GM21619 (cell line): ENCODE results near the gene LYPD4.
A peak's percentile ranks its signal among the peaks of the same experiment; 100 is the strongest.

Experiments used
- ATAC-seq: cut with Tn5 transposase; IDR thresholded peaks from one replicate; pipeline ENCODE4 v1.9.1; 2021; ENCODE audit not compliant: unreplicated experiment

The LYPD4 gene, protein sequence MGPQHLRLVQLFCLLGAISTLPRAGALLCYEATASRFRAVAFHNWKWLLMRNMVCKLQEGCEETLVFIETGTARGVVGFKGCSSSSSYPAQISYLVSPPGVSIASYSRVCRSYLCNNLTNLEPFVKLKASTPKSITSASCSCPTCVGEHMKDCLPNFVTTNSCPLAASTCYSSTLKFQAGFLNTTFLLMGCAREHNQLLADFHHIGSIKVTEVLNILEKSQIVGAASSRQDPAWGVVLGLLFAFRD

DNA sequence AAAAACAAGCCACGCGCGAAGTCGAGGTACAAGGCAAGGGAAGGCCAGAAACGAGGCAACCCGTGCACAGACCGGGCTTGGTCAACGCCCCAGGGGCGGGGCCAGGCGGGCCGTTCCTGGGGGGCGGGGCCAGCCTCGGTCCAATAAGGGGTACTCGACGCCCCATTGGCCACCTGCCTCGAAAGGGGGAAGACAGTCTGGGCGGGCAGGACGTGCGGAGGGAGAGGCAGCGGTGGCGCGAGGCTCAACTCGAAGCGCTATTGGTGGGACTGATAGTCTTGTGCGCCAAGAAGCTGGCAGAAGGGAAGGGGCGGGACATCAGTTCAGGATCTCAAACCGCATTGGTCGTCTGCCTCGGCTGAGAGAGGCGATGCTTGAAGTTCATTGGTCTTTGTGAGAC, at the start of gene LYPD4:
LYPD4 (minus strand) TSS at position 83 of the 400 bp plus-strand sequence. CDS start 5,398 bp downstream, outside the sequence.
- no peak for ATAC-seq

DNA sequence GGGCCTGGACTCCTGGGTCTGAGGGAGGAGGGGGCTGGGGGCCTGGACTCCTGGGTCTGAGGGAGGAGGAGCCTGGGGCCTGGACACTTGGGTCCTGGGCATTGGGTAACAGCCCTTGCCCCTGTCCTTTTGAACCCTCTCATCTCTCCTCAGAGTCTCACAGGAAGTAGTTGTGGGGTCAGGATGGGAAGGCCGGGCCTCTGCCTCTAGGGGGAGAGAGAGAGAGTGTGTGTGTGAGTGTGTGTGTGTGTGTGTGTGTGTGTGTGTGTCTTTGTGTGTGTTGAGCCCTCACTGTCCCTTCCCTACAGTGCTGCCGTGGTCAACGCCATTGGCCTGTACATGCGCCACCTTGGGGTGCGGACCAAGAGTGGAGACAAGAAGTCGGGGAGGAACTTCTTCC, 49.4 kb upstream of the LYPD4 start:
- no peak for ATAC-seq

DNA sequence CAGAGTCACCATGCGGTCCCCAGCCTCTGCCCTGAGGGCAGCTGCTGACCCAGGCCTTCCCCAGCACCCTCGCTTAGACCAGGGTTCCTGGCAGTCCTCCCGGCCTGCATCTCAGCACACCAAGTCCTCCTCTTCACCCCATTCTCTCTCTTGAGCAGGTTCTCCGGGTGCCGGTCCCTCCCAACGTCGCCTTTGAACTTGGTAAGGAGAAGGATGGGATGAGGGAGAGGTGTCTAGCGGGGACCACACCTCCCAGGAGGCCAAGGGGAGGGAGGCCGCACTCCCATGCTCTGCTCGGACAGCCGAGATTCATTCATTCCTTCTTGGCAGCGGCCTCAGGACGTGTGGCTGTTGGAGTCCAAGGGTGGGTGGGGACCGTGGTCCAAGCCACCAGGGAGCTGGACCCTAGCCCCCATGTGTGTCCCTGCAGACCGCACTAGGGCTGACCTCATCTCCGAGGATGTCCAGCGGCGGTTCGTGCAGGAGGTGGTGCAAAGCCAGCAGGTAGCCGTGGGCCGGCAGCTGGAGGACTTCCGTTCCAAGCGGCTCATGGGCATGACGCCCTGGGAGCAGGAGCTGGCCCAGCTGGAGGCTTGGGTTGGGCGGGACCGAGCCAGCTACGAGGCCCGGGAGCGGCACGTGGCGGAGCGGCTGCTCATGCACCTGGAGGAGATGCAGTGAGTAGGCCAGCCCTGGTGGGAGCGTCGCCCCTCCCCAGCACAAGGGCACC, 47.9 kb upstream of the LYPD4 start:
- ATAC-seq = no peak

DNA sequence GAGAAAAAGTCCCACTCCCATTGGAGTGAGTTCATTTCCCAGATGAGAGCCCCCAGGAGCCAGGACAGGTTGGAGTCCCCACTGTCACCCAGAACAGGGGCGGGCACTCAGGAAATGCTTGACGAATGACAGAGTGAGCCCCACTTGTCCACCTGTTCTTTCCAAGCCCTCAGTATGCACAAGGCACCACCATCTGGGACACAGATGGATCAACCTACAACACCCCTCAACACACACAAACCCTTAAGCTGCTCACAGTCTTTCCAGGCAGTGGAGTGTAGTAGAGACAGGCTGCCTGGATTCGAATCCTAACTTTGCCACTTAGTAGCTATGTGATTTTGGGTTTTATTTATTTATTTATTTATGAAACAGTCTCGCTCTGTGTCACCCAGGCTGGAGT, 46.5 kb upstream of the LYPD4 start:
- no peak for ATAC-seq

DNA sequence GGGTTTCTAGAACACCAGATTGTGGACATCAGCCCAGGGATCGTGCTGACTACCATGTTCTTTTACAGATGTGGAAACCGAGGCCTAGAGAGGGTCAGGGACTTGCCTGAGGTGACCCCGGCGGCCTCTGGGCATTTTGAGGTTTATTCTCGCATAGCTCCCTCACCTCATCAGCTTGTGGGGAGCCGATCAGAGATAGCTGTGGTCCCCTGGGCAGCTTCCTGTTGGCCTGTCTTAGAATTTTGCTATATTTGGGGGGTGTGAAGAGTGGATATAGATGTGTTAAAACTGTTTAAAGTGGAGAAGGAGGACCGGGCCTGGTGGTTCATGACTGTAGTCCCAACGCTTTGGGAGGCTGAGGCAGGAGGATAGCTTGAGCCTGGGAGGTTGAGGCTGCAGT, 45.4 kb upstream of the LYPD4 start:
- ATAC-seq = no peak

DNA sequence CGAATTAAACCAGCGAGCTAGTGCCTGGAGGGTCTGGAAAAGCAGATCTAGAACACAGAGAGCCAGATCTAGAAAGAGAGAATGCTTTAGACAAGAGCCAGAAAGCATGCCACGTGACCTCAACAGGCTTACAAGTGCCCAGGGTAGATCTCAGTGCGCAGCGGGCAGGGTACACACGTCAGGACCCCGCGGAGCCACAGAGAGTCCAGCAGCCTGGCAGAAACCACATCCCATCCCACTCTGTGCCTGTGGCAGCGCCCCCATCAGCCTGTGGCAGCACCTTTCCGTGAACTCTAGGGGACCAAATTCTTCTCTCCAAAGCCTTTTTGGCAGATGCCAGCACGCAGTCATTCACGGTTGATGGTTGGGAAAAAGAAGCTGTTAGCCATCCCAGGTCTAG, 44.4 kb upstream of the LYPD4 start:
- ATAC-seq = no peak

DNA sequence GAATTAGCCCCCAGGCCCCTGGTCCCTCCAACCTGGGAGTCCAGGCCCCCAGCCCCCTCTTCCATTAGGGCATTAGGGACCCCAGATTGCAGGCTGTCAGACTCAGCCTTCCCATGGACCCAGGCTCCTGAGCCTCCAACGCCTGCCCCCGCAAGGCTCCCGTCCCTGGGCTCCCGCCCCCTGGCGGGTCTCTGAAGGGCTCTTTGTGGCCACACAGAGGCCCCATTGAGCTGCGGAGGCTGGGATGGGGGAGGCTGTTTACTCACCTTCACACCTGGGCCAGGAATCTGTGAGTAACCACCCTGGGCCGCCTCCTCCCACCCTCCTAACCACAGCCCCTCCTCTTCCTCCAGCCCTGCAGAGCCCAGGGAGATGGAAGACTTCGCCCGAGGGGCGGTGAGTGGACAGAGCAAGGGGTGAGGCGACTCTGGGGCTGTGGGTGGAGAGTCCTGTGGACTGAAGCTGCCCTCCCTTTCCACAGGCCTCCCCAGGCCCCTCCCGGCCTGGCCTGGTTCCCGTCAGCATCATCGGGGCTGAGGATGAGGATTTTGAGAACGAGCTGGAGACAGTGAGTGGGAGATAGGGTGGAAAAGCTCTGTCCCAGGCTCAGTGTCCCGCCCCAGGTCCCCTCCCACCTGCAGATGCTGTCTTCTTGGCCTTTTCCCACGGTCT, 43.4 kb upstream of the LYPD4 start:
- ATAC-seq = no peak

DNA sequence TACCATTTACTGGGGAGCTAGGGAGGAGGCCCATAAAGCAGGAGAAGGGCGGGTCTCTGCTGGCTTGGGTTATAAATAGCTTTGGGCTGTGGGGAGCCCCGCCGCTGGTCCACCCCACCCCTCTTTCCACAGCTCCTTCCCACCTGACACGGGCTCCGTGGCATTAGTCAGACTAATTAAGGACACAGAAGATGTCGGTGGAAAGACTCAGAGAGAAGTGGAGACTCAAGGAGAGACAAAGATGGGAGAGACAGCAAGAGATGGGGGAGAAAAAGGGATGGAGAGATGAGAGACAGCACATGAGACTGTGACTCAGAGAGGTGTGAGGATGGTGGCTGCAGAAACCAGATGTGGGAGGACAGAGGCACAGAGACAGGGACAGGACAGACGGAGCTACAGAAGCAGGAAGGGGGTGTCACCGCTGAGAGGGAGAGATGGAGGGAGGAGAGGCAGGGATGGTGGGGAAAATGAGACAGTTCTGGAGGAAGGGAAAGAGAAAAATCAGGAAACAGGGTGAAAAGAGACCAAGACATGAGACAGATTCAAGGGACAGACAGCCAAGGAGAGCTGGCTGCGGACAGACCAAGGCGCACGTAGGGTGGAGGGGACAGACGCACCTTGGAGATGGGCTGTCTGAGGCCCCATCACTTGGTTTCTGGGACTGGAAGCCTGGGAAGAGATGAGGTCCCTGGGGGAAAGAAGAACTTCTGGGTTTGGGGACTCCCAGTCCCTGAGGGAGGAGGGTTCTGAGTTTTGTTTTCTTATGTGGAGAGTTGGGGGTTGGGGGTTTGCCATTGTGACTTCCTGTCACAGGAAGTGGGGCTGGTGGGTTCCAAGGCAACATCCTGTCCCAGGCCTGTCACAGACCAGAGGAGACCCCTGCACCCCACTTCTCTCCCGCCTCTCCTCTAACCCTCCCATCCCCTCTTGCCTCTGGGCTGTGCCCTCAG, 42.6 kb upstream of the LYPD4 start:
- ATAC-seq = peak; percentile 26

DNA sequence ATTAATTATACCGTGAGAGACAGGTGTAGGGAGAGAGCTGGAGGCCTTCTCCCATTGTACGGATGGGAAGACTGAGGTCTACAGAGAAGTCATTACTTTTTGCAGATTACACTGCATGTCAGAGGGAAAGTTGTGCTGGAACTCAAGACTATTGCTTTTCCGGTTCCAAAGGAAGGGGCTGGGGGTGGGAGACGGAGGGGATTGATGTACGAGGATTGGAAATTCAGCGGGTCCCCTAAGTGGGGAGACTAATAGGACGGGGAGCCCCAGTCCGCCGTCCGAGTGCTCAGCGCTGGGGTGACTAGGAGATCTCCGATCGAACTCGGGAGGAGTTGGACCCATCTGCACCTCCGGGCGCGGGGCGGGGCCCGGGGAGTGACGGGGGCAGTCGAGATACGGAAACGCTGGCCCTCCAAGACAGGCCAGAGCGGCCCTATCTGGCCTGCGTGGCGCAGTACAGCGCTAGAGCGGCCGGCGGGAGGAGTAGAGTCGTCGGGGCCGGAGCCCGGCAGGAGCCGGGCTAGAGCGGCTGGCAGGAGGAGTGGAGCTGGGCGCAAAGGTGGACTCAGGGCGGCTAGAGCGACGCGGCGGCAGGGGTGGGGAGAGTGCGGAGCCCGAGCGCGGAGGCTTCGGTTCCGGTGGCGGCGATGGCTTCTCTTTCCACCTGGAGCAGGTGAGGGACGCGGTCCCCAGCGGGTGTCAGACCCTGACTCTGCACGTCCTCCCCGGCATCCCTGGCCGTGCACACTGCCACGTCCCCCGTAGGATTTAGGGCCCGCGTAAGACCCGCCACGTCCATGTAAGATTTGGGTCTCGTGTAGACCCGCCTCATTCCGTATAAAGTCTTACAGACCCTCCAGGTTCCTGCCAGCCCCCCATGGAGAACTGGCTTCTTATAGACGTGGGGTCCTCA, 39.6 kb upstream of the LYPD4 start:
- peak; percentile 65 for ATAC-seq

DNA sequence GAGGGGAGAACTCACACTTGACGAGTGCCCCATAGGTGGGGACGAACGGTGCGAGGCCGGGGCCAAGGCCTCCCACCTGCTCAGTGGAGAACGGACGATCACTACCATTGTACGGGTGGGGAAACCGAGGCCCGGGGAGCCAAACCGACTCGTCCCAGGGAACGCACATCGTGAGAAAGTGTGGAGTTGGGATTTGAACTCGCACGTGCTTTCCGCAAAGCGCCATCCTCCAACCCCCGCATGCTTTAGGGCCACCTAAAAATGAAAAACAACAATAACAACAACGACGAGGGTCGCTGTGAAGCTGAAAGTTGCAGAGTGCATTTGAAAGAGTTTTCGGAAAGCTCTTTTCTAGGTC, 39.0 kb upstream of the LYPD4 start:
- ATAC-seq = no peak

DNA sequence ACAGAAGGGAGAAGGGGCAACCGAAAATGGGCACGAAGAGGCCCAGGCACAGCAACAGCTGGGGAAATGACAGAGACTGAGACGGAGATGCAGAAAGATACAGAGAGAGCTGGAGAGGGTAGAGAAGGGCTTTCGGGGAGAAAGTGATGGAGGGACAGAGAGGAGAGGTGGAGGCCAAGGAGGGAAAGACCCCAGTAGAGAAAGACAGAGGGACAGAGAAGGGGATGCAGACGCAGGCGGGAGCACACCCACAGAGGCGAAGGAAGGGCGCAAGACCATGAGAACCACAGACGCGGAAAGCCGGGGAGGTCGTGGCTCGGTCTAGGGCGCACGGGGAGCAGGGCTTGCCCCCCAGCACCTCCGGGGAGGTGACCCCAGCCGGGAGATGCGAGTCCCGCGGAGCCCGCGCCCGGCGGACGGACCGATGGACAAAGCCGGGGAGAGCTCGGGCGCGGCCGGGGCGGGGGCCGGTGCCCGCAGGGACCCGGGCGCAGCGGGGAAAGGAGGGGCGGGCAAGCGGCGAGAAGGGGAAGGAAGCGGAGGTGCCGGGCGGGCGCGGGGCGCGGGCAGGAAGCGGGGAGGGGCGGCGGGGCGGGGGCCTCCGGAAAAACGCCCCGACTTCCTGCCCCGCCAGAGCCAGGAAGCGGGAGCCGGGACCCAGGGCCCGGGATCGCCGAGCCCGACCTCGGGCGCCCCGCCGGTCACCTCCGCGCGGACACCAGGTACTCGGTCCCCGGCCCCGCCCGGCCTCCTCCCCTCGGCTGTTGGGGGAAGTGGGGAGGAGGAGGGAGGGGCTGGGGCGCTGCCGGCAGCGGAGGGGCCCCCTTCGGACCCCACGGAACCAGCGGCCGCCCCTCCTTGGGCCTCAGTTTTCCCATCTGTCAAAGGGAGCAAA, 38.3 kb upstream of the LYPD4 start, which contains the start of gene ARHGEF1:
ARHGEF1 (plus strand) TSS at position 617 of the 895 bp plus-strand sequence. CDS start 4,899 bp downstream, outside the sequence.
- ATAC-seq = no peak

DNA sequence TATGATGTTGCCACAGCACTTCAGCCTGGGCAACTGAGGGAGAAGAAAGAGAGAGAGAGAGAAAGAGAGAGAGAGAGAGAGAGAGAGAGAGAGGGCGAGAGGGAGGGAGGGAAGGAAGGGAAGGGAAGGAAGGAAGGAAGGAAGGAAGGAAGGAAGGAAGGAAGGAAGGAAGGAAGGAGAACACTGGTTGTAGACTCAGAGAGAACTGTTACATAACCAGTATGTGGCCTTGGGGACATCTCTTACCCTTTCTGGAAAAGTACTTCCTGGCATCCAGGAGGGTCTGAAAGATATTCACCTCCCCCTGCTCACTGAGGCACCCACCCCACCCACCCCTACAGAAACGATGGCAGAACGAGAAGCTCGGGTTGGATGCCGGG, 35.8 kb upstream of the LYPD4 start:
- no peak for ATAC-seq

DNA sequence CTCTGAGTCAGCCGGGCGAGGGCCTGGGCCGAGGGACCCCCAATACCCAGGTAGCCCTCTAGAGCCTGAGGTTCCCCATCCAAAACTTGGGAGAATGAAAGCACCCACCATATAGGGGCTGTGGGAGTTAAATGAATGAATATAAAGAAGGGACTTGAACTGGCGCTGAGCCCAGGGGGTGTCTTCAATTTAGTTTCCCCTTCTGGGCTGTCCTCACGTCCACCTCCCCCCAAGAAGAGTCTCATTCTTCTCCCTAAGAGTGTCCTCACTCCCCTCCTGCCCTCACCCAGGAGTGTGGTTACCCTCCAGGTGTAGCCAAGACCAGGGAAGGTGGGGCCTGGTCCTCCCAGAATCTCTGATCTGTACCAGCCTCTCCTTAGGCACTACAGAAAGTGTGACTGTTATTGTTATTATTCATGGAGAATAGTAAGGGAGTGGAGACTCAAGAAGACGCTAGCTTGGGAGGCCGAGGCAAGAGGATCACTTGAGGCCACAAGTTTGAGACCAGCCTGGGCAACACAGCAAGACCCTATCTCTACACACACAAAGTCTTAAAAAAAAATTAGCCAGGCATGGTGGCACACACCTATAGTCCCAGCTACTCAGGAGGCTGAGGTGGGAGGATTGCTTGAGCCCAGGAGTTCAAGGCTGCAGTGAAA, 35.3 kb upstream of the LYPD4 start:
- no peak for ATAC-seq

DNA sequence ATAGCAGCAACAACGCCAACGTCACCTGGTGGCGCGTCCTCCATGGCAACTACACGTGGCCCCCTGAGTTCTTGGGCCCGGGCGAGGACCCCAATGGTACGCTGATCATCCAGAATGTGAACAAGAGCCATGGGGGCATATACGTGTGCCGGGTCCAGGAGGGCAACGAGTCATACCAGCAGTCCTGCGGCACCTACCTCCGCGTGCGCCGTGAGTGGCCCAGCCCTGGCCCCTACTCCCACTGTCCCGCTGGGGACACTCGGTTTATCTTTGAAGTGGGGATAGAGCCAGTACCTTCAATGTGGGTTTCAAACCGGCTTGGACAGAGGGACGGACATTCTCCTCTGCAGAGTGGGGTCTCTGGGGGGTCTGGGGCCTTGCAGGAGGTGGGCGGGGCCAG, 34.6 kb upstream of the LYPD4 start:
- ATAC-seq = no peak

DNA sequence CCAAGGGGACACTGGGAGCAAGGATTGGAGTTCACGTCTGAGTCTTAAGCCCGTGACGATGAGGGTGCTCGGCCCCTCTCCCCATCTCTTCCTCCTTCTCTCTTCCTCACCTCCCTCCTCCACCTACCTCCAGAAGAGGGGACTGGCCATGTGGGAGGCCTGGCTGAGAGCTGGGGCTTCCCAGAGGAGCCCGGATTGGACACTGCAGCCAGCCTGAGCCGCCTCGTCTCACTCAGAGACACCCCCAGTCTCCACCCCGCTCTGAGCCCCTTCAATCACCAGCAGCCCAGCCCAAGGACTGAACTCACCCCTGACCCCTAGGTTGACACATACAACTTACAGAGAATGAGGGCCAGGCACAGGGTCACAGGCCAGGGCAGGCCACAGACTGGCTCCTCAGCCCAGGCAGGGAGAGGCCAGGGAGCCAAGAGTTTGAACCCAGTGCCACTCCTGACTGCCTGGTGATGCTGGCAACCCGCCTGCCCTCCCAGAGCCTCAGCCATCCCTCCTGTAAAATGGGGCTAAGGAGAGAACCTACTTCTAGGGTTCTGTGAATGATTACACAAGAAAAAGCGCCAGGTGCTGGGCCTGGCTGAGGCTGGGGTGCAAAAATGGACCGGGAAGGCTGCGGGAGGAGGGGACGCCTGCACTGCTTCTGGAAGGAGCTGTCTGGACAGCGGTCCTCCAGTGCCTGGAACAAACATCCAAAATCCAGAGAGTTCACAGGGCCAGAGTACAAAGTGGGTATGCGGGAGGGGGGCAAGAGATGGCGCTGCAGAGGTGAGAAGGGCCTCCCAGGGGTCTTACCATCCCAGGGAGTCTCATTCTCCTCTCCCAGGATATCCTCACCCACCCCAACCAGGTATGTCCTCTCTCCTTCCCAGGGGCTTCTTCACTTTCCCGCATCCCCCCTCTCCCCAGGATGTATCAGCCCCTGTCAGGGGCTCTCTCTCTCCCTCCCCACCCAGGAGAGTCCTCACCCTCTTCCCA, 33.7 kb upstream of the LYPD4 start:
- no peak for ATAC-seq

DNA sequence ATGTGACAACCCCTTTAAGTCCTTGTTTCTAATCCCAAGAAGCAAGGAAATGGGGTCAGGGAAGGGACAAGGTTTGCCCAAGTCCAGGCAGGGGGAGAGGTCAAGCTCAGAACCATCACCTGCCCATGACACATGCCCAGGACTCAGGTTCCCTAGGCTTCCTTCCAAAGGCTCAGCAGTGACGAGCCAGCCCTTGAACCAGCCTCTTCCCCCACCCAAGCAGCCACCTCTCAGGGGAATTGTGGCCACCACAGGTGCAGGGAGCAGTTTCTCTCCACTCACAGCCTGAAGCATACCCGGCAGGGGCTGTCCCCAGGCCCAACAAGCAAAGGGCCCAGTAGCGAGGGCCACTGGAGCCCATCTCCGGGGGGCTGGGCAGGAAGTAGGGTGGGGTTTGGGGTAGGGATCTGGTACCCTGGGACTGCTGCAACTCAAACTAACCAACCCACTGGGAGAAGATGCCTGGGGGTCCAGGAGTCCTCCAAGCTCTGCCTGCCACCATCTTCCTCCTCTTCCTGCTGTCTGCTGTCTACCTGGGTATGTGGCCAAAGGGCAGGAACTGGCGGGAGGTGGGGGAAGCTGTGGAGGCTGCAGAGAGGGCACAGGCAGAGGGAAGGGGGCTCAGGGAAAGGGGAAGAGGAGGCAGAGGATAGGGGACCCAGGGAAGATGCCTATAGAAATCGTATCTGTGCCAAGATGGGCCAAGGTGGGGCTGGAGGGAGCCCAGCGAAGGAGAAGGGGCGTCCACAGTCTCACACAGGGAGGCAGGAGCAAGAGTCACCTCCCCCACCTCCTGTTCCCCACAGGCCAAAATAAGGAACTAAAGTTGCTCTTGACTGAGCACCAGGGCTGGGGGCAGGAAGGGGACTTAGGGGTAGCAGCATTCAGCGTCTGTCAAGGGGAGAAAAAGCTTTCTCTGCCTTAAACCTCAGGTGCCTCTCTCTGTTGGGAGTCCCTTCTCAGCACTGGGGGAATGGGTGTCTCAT, 32.7 kb upstream of the LYPD4 start, which contains the start of gene CD79A:
CD79A (plus strand) TSS at position 433 of the 986 bp plus-strand sequence; CDS start at position 459, 26 bp downstream.
- peak; percentile 60 for ATAC-seq
